ENCODE results near the gene CMBL.
A peak's percentile ranks its signal among the peaks of the same experiment; 100 is the strongest.
"Not testable (repeated sequence)": the region's sequence is repeated elsewhere in the genome, so short reads cannot be mapped to it uniquely, and the experiment has no call there.

Gene CMBL

GRCh38 chr5:10307206-10308148, at the start of gene CMBL:
CMBL (minus strand) TSS chr5:10307902; CDS start chr5:10290762, 17,140 bp downstream.
- DNase-seq: no peak

- DNase-seq: no peak
Measured at GRCh38 chr5:10355071-10355889, 47.6 kb upstream of the CMBL start.

GRCh38 chr5:10354048-10354872, 46.6 kb upstream of the CMBL start:
- peak in 3 of 4 experiments; percentile 21 to 28 (median 22) for DNase-seq

- peak; percentile 93 to 97 (median 94) for DNase-seq
Measured at GRCh38 chr5:10353241-10354047, 45.7 kb upstream of the CMBL start, which contains the start of gene MARCHF6. MARCHF6 (plus strand) TSS chr5:10353695; CDS start chr5:10353899, 204 bp downstream.

- DNase-seq: no peak
Measured at GRCh38 chr5:10352430-10353240, 44.9 kb upstream of the CMBL start.

GRCh38 chr5:10351919-10352318, 44.2 kb upstream of the CMBL start:
- DNase-seq: no peak

GRCh38 chr5:10351199-10351905, 43.6 kb upstream of the CMBL start:
- no peak for DNase-seq

- no peak for DNase-seq
Measured at GRCh38 chr5:10348258-10348657, 40.6 kb upstream of the CMBL start.

- not testable (repeated sequence) for DNase-seq
Measured at GRCh38 chr5:10344461-10345106, 36.9 kb upstream of the CMBL start.

- DNase-seq: no peak
Measured at GRCh38 chr5:10343486-10343885, 35.8 kb upstream of the CMBL start.

GRCh38 chr5:10339958-10340357, 32.3 kb upstream of the CMBL start:
- no peak for DNase-seq

GRCh38 chr5:10339058-10339811, 31.5 kb upstream of the CMBL start:
- no peak for DNase-seq

- DNase-seq: no peak
Measured at GRCh38 chr5:10338686-10339057, 31.0 kb upstream of the CMBL start.

GRCh38 chr5:10337986-10338385, 30.3 kb upstream of the CMBL start:
- no peak for DNase-seq

GRCh38 chr5:10337107-10337506, 29.4 kb upstream of the CMBL start:
- no peak for DNase-seq

- DNase-seq: no peak
Measured at GRCh38 chr5:10335711-10336470, 28.2 kb upstream of the CMBL start.

GRCh38 chr5:10334831-10335230, 27.1 kb upstream of the CMBL start:
- DNase-seq: no peak

Measured in activated CD4-positive, CD25-positive, alpha-beta regulatory T cell (primary cell).